GM23248 (cell line): ENCODE data around the gene ZNF83. TPM values are rescaled to one million over a fixed set of nuclear protein-coding genes. Genes with fewer than 3 reads are reported as not detected.
"Not testable (repeated sequence)": the region's sequence is repeated elsewhere in the genome, so short reads cannot be mapped to it uniquely, and the experiment has no call there.

Experiments used
- DNase-seq: peaks from one replicate; pipeline ENCODE4 v3.0.0-alpha.2; 2015
- H2AFZ ChIP-seq: fragments of 200-600 bp; sonication (generic); 2 replicates; pipeline ENCODE4 v1.6.1; 2016; ENCODE audit warnings: antibody characterized with exemption
- H3F3A ChIP-seq: fragments of 200-600 bp; sonication (generic); 2 replicates; pipeline ENCODE4 v1.6.1; 2016; ENCODE audit warnings: mild to moderate bottlenecking, antibody characterized with exemption, mixed run types; ENCODE audit not compliant: insufficient read depth
- H3K27ac ChIP-seq: fragments of 200-600 bp; sonication (generic); 2 replicates; pipeline ENCODE4 v1.5.1; 2016; ENCODE audit warnings: mild to moderate bottlenecking
- H3K27me3 ChIP-seq: fragments of 200-600 bp; sonication (generic); replicated peaks from 2 replicates; pipeline ENCODE4 v1.6.1; 2016; ENCODE audit warnings: mild to moderate bottlenecking; ENCODE audit not compliant: insufficient read depth
- H3K36me3 ChIP-seq: fragments of 200-600 bp; sonication (generic); 2 replicates; pipeline ENCODE4 v1.6.1; 2016; ENCODE audit warnings: low read depth, mild to moderate bottlenecking
- H3K4me1 ChIP-seq: fragments of 200-600 bp; sonication (generic); 2 replicates; pipeline ENCODE4 v1.6.1; 2016; ENCODE audit warnings: mild to moderate bottlenecking; ENCODE audit not compliant: insufficient read depth
- H3K4me2 ChIP-seq: fragments of 200-600 bp; sonication (generic); one replicate; pipeline ENCODE4 v1.6.1; 2016; ENCODE audit warnings: mild to moderate bottlenecking; ENCODE audit not compliant: unreplicated experiment
- H3K4me3 ChIP-seq: fragments of 200-600 bp; sonication (generic); 2 replicates; pipeline ENCODE4 v1.5.1; 2016; ENCODE audit warnings: mild to moderate bottlenecking
- H3K79me2 ChIP-seq: fragments of 200-600 bp; sonication (generic); 2 replicates; pipeline ENCODE4 v1.6.1; 2016; ENCODE audit warnings: mild to moderate bottlenecking; ENCODE audit not compliant: insufficient read depth
- H3K9ac ChIP-seq: fragments of 200-600 bp; sonication (generic); 2 replicates; pipeline ENCODE4 v1.6.1; 2016; ENCODE audit warnings: mild to moderate bottlenecking
- H3K9me2 ChIP-seq: fragments of 200-600 bp; sonication (generic); 2 replicates; pipeline ENCODE4 v1.6.1; 2016; ENCODE audit warnings: mixed run types, mild to moderate bottlenecking, moderate library complexity; ENCODE audit not compliant: insufficient read depth
- H3K9me3 ChIP-seq: fragments of 200-600 bp; sonication (generic); one replicate; pipeline ENCODE4 v1.6.1; 2017; ENCODE audit warnings: low read depth
- H4K20me1 ChIP-seq: fragments of 200-600 bp; sonication (generic); 2 replicates; pipeline ENCODE4 v1.6.0; 2016; ENCODE audit not compliant: insufficient read depth
- EZH2 ChIP-seq: fragments of 200-600 bp; sonication (generic); IDR thresholded peaks from 2 replicates; pipeline ENCODE4 v1.6.1; 2018; ENCODE audit warnings: antibody characterized with exemption, mild to moderate bottlenecking; ENCODE audit not compliant: insufficient read depth, poor library complexity, severe bottlenecking
- EZH2phosphoT487 ChIP-seq: fragments of 200-600 bp; sonication (generic); IDR thresholded peaks from 2 replicates; pipeline ENCODE4 v1.6.1; 2018; ENCODE audit warnings: antibody characterized with exemption, moderate library complexity, mild to moderate bottlenecking, low read depth; ENCODE audit not compliant: insufficient read depth
- WGBS, 2 experiments: methylation state at CpG; one replicate each; pipeline ENCODE4 v1.1.6; 2015 to 2017; ENCODE audit warnings: low lambda C conversion rate in 2 of 2, low coverage in 1 of 2; ENCODE audit errors: missing lambda C conversion rate in 2 of 2; 5-methylcytosine and 5-hydroxymethylcytosine counted together
- in situ Hi-C: fragments of 300-500 bp; cut with MboI; formaldehyde crosslinking; loops from 2 replicates; pipeline ENCODE4 v1.15.0; 2020
- polyA plus RNA-seq: library from polyadenylated mRNA; unstranded; fragments of >200 nt; fragmentation: Nextera tagmentation; extraction: Ambion mirVana; gene quantifications from 2 replicates; pipeline ENCODE4 v1.2.1, GENCODE V29; 2016
- total RNA-seq: library from RNA; depleted of rRNA; stranded (reverse); fragments of >200 nt; shearing (Covaris generic); gene quantifications from 2 replicates; pipeline ENCODE4 v1.2.3, GENCODE V29; 2014

The ZNF83 gene
- total and polyA plus RNA-seq, 2 experiments from 2014 or later = 27.9 to 29.1 TPM

DNA sequence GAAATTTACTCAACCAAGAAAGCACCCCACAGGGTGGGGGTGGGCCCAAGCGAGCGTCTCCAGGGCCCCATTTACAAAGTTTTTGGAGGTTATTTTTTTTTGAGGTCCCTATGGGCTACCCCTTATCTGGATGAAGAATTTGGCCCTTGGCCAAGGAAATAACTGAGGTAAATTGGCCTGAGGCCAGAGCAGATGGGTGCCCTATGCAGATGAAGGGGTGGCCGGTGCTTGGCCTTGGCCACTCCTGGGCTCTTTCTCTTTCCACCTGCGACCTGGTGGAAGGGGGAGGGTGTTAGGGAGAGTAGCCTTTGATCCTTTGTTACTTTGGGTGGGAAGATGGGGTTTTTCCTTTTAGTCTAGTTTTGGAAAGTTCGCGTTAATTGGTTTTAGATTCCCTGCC, 52.6 kb downstream of the ZNF83 start:
- TF ChIP-seq EZH2 (no peak), EZH2phosphoT487 (no peak)
- no peaks in the 10 kb centered on the region for H3K79me2 ChIP-seq
- no peak overlapping the region for H3K27ac ChIP-seq
- in situ Hi-C loops = no loop called here
- 93 to 95% methylated on average over 6 of the region's 6 CpGs for WGBS, 2 experiments
- no peak overlapping the region for H3K9ac ChIP-seq
- H3K9me2 ChIP-seq = no peaks in the 10 kb centered on the region
- H3K4me2 ChIP-seq = no peak overlapping the region
- H3K9me3 ChIP-seq = no peaks in the 10 kb centered on the region
- H4K20me1 ChIP-seq = no peaks in the 10 kb centered on the region
- H3K36me3 ChIP-seq = peaks cover 28% of the 10 kb centered on the region
- no peak overlapping the region for H2AFZ ChIP-seq
- no peaks in the 10 kb centered on the region for H3K4me1 ChIP-seq
- no peak overlapping the region for H3K4me3 ChIP-seq
- H3F3A ChIP-seq = no peaks in the 10 kb centered on the region
- H3K27me3 ChIP-seq = no peaks in the 10 kb centered on the region
- DNase-seq = no peak

- no peaks in the 10 kb centered on the region for H3K9me3 ChIP-seq
- no peak for DNase-seq
- H3K4me3 ChIP-seq = no peak overlapping the region
- no peaks in the 10 kb centered on the region for H3K79me2 ChIP-seq
- H3F3A ChIP-seq = no peaks in the 10 kb centered on the region
- no peaks in the 10 kb centered on the region for H3K27me3 ChIP-seq
- no peak for TF ChIP-seq EZH2
- no peak for TF ChIP-seq EZH2phosphoT487
- no peaks in the 10 kb centered on the region for H4K20me1 ChIP-seq
- no peaks in the 10 kb centered on the region for H3K4me1 ChIP-seq
- H3K27ac ChIP-seq = no peak overlapping the region
- H3K4me2 ChIP-seq = no peak overlapping the region
- H3K9ac ChIP-seq = no peak overlapping the region
- H3K36me3 ChIP-seq = peaks cover 35% of the 10 kb centered on the region
- in situ Hi-C loops = no loop called here
- H2AFZ ChIP-seq = no peak overlapping the region
- no peaks in the 10 kb centered on the region for H3K9me2 ChIP-seq
- WGBS, 2 experiments = 70 to 71% methylated on average over 27 to 39 of the region's 39 CpGs
Measured at GRCh38 chr19:52584736-52585440, 53.3 kb downstream of the ZNF83 start.

- WGBS, 2 experiments = 1% methylated on average over 53 to 57 of the region's 57 CpGs
Measured at GRCh38 chr19:52570000-52570861, 67.9 kb downstream of the ZNF83 start, which contains the start of gene ZNF701. Gene ZNF701, plus strand, starts transcription at chr19:52570287. Its CDS starts 3,861 bp downstream, at chr19:52574148.

DNA sequence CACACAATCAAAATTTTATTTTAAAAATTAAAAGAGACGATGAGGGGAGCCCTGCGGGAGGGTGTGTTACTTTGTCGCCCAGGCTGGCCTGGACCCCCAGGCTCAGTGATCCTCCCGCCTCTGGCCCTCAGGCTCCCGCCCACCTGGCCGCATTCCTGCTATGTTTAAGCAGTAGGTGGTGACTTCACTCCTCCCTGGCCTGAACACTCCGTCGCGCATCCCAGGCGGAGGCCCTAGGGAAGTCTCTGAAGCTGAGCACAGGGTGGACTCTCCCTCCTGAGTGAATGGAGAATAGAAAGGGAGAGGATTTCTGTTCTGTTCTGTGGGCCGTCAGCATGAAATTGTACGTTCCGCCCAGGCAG, 68.5 kb downstream of the ZNF83 start:
- H3K36me3 ChIP-seq, H3K9me2 ChIP-seq, in situ Hi-C loops, H3K27me3 ChIP-seq, H4K20me1 ChIP-seq, H3K4me1 ChIP-seq, H3K9me3 ChIP-seq: not testable (repeated sequence)
- peaks cover 32% of the 10 kb centered on the region for H3K79me2 ChIP-seq
- peaks cover 12% of the 10 kb centered on the region for H3F3A ChIP-seq
- peak overlapping the region; percentile 87 for H3K4me3 ChIP-seq
- H3K27ac ChIP-seq = peak overlapping the region; percentile 83
- WGBS, 2 experiments = 5 to 10% methylated on average over 13 of the region's 13 CpGs
- peak overlapping the region; percentile 86 for H3K4me2 ChIP-seq
- H2AFZ ChIP-seq = peak overlapping the region; percentile 91
- peak overlapping the region; percentile 89 for H3K9ac ChIP-seq
- DNase-seq = peak; percentile 65

More at GRCh38 chr19:52570000-52570861, 67.9 kb downstream of the ZNF83 start, which contains the start of gene ZNF701:
- Histone ChIP-seq H4K20me1 (no peaks in the 10 kb centered on the region), H3K4me3 (peak within 1 kb of the TSS; percentile 87), H3K36me3 (peaks cover 3% of the 10 kb centered on the region; the same call in 1 of the 2 replicates), H3K27me3 (no peaks in the 10 kb centered on the region), H3K79me2 (peaks cover 32% of the 10 kb centered on the region), H3K4me2 (peak within 1 kb of the TSS; percentile 87), H3K4me1 (peaks cover 7% of the 10 kb centered on the region; the same call in 1 of the 2 replicates), H3K9me3 (no peaks in the 10 kb centered on the region), H3K9me2 (no peaks in the 10 kb centered on the region), H3K27ac (peak within 1 kb of the TSS; percentile 83), H2AFZ (peak within 1 kb of the TSS; percentile 91), H3K9ac (peak within 1 kb of the TSS; percentile 89), H3F3A (peaks cover 12% of the 10 kb centered on the region)
- in situ Hi-C loops = no loop called here
- no peak for TF ChIP-seq EZH2
- TF ChIP-seq EZH2phosphoT487 = no peak
- DNase-seq = peak; percentile 95
